Mesodermal cell (in vitro differentiated cells): Measurements from ENCODE around the gene RIT1.
A peak's percentile ranks its signal among the peaks of the same experiment; 100 is the strongest.
"Not testable (repeated sequence)": the region's sequence is repeated elsewhere in the genome, so short reads cannot be mapped to it uniquely, and the experiment has no call there.

Experiments
- H3K27ac ChIP-seq: 2 replicates; pipeline ENCODE4 v1.7.0; 2013; ENCODE audit warnings: mild to moderate bottlenecking, low read depth, low read length, moderate library complexity; ENCODE audit not compliant: severe bottlenecking
- H3K36me3 ChIP-seq: 2 replicates; pipeline ENCODE4 v1.7.1; 2013; ENCODE audit warnings: mild to moderate bottlenecking, low read length, moderate library complexity; ENCODE audit not compliant: control insufficient read depth, insufficient read depth
- H3K4me1 ChIP-seq: one replicate; pipeline ENCODE4 v1.7.1; 2013; ENCODE audit warnings: mild to moderate bottlenecking, low read length; ENCODE audit not compliant: insufficient read depth, control insufficient read depth, poor library complexity, severe bottlenecking
- H3K4me3 ChIP-seq: 2 replicates; pipeline ENCODE4 v1.7.0; 2013; ENCODE audit warnings: low read length, control low read depth, mild to moderate bottlenecking; ENCODE audit not compliant: insufficient read depth, poor library complexity, severe bottlenecking; ENCODE audit errors: extremely low read depth
- H3K9me3 ChIP-seq: 2 replicates; pipeline ENCODE4 v1.7.1; 2013; ENCODE audit warnings: mild to moderate bottlenecking, low read length, moderate library complexity; ENCODE audit not compliant: control insufficient read depth
- WGBS, 2 experiments: methylation state at CpG; one replicate each; pipeline ENCODE4 v1.1.5; 2013; ENCODE audit warnings: missing lambda C conversion rate in 2 of 2; ENCODE audit not compliant: insufficient coverage in 2 of 2; 5-methylcytosine and 5-hydroxymethylcytosine counted together

The RIT1 gene

DNA sequence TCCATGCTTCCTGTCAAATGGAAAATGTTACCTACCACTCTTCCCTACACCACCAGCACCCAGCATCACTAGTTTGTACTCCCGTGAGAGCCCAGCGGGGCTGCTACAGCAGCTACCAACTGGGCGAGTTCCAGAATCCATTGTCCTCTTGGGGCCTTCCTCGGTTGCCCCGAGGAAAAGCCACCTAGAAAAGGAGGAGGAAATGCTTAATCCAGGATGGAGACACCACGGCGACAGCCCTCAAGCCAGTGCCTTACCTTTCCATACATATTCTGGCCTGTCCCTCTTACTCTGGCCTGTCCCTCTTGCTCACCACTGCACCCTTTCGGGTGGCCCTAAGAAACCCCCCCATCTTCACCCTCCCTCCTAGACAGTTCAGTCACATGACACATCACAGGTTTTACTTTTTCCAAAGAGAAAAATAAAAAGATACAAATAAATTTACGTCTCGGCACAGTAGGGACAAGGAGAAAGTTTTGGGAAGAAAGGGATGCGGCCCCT is 478 bp downstream of the RIT1 start:
- H3K27ac ChIP-seq: peak overlapping the region; percentile 44
- 7 to 19% methylated on average over 3 to 4 of the region's 11 CpGs for WGBS, 2 experiments
- H3K4me1 ChIP-seq: peaks cover 5% of the 10 kb centered on the region
- H3K36me3 ChIP-seq: peaks cover 78% of the 10 kb centered on the region
- H3K9me3 ChIP-seq: no peaks in the 10 kb centered on the region
- H3K4me3 ChIP-seq: peak overlapping the region; percentile 74

DNA sequence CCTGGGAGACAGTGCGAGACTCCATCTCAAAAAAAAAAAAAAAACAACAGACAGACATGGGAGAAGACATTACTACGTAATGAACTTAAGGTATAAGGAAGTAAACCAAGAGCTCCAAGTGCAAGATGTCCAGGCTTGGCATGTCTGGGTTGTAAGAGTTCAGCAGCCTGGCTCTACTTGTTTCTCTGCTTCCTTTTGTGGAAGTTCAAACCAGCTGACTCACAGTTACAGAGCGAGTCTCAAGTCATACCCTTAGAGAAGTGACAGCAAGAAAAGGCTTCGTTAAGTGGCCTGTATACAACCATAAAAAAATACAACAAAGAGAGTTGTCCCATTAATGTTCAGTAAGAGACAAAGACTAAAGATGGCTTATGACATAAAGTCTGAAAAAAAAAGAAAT is 1.3 kb downstream of the RIT1 start:
- H3K9me3 ChIP-seq: no peaks in the 10 kb centered on the region
- no CpG with 5 or more reads among the region's 4 CpGs for WGBS, 2 experiments
- peak overlapping the region; percentile 74 for H3K4me3 ChIP-seq
- H3K27ac ChIP-seq: no peak overlapping the region
- H3K36me3 ChIP-seq: peaks cover 78% of the 10 kb centered on the region
- H3K4me1 ChIP-seq: peaks cover 5% of the 10 kb centered on the region

DNA sequence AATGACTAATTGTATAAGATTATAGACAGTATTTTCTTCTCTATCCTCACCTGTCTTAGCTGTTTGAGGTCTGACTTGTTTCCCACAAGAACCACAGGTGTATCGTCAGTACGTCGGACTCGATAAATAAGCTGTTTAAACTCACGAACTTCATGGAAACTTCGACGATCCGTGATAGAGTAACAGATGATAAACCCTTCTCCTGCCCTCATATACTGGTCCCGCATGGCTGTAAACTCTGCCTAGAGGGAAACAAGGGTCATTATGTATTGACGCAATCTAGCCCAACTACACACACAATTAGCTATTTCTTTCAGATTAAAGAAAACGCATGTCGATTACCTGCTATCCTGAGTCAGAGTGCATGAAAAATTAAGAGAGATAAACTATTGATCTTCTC is 6.9 kb downstream of the RIT1 start:
- H3K4me1 ChIP-seq: no peaks in the 10 kb centered on the region
- H3K4me3 ChIP-seq: no peak overlapping the region
- no peak overlapping the region for H3K27ac ChIP-seq
- WGBS, 2 experiments: 90 to 95% methylated on average over 9 to 10 of the region's 12 CpGs
- peaks cover 92% of the 10 kb centered on the region for H3K36me3 ChIP-seq
- H3K9me3 ChIP-seq: no peaks in the 10 kb centered on the region

DNA sequence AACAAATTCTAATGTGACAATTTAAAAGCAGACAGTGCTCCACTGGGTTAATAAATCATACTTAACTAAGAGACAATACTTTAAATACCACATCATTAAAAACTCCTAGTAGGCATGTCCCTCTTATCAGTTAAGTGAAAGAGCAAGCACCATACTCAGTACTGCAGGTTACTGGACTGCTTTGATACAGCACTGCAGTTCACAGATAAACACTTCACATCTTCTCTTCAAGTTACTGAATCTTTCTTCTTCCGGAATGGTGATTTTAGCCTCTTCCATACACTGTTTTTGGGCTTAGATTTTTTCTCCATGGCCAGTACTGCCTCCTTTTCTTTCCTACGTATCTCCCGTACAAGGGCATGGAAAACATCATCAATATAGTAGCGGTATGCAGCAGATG is 11.0 kb downstream of the RIT1 start:
- WGBS, 2 experiments: 92 to 100% methylated on average over 2 to 3 of the region's 4 CpGs
- no peak overlapping the region for H3K4me3 ChIP-seq
- H3K4me1 ChIP-seq: no peaks in the 10 kb centered on the region
- H3K9me3 ChIP-seq: no peaks in the 10 kb centered on the region
- no peak overlapping the region for H3K27ac ChIP-seq
- H3K36me3 ChIP-seq: peaks cover 89% of the 10 kb centered on the region

DNA sequence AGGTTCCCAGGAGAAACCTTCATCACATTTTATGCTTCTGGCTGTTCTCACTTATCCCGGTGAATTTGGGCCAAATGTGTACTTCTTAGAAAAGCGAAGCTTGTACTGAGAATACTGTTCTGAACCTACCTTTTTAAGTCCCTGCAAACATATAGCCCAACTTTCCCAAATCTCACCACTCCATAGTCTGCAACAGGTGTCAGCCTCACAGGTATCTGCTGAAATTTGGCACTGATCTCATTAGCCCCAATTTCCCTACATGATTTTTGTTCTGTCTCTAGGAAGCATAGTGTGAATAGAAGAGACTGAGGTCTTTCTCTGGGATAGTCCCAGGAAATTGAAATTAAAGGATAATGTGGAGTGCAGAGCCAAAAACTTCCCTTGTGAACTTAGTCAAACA is 11.5 kb downstream of the RIT1 start:
- WGBS, 2 experiments: 90 to 100% methylated on average over 2 of the region's 2 CpGs
- H3K27ac ChIP-seq: no peak overlapping the region
- no peaks in the 10 kb centered on the region for H3K9me3 ChIP-seq
- H3K4me1 ChIP-seq: no peaks in the 10 kb centered on the region
- H3K36me3 ChIP-seq: peaks cover 84% of the 10 kb centered on the region
- H3K4me3 ChIP-seq: no peak overlapping the region

DNA sequence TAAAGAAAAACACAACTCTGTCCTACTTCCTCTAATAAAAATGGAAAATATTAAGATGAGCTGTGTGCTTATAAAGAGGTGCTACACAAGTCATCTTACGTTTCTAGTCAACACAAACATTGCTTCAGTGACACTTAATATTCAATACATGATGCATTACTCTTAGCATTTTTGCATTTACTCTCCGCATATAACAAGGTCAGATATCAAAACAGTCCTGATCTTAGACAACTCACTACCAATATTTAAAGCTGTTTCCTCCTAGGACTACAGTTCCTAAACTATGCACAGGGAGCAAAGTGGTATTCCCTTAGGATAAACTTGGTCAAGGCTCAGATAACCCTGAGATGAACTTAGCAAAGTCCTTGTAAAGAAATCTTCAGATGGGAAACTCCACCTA is 12.3 kb downstream of the RIT1 start:
- no peaks in the 10 kb centered on the region for H3K9me3 ChIP-seq
- H3K27ac ChIP-seq: no peak overlapping the region
- peaks cover 76% of the 10 kb centered on the region for H3K36me3 ChIP-seq
- WGBS, 2 experiments: 81 to 96% methylated on average over 2 of the region's 2 CpGs
- no peaks in the 10 kb centered on the region for H3K4me1 ChIP-seq
- H3K4me3 ChIP-seq: no peak overlapping the region

DNA sequence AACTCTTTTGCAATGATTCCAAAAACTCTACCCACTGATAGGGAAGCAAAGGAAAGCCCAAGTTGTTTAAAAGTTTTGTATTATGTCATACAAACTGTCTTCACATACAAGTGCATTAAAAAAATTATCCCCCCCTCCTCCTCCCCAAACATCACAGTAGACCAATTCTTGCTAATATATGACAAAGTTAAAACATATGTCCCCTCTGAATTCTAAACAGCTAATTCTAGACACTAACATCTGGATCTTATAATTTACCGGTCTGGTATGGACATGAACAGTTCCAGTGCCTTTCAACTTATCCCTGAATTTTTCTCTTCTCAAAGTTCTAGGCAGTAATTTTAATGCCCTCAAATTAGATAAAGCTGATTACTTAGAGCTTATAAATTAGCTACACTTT is 13.4 kb downstream of the RIT1 start:
- WGBS, 2 experiments: 100% methylated on average over 1 of the region's 1 CpG
- H3K9me3 ChIP-seq: no peaks in the 10 kb centered on the region
- H3K4me1 ChIP-seq: peaks cover 6% of the 10 kb centered on the region
- H3K27ac ChIP-seq: no peak overlapping the region
- H3K36me3 ChIP-seq: peaks cover 68% of the 10 kb centered on the region
- no peak overlapping the region for H3K4me3 ChIP-seq

DNA sequence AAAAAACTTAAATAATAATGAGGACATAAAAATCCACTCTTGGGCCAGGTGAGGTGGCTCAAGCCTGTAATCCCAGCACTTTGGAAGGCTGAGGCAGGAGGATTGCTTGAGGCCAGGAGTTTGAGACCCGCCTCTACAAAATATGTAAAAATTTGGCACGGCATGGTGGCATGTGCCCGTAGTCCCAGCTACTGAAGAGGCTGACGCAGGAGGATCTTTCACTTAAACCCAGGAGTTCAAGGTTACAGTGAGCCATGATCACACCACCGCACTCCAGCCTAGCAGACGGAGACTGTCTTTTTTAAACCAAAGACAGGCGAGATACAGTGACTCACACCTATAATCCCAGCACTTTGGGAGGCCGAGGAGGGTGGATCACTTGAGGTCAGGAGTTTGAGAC is 14.7 kb downstream of the RIT1 start:
- H3K27ac ChIP-seq, H3K4me1 ChIP-seq, H3K9me3 ChIP-seq, H3K4me3 ChIP-seq: not testable (repeated sequence)
- 97% methylated on average over 6 of the region's 8 CpGs for WGBS, 2 experiments
- peaks cover 59% of the 10 kb centered on the region for H3K36me3 ChIP-seq

DNA sequence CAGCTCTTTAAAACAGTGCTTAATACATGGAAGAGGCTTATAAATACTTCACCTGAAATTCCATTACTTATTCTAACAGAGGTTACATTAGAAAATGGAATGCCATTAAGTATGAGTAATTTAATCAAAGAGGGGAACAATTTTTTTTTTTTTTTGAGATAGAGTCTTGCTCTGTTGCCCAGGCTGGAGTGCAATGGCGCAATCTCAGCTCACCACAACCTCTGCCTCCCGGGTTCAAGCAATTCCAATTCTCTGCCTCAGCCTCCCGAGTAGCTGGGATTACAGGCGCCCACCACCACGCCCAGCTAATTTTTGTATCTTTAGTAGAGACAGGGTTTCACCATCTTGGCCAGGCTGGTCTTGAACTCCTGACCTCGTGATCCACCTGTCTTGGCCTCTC is 15.5 kb downstream of the RIT1 start:
- 91 to 100% methylated on average over 2 to 4 of the region's 6 CpGs for WGBS, 2 experiments
- H3K9me3 ChIP-seq, H3K4me3 ChIP-seq, H3K4me1 ChIP-seq, H3K27ac ChIP-seq: not testable (repeated sequence)
- H3K36me3 ChIP-seq: peaks cover 50% of the 10 kb centered on the region

DNA sequence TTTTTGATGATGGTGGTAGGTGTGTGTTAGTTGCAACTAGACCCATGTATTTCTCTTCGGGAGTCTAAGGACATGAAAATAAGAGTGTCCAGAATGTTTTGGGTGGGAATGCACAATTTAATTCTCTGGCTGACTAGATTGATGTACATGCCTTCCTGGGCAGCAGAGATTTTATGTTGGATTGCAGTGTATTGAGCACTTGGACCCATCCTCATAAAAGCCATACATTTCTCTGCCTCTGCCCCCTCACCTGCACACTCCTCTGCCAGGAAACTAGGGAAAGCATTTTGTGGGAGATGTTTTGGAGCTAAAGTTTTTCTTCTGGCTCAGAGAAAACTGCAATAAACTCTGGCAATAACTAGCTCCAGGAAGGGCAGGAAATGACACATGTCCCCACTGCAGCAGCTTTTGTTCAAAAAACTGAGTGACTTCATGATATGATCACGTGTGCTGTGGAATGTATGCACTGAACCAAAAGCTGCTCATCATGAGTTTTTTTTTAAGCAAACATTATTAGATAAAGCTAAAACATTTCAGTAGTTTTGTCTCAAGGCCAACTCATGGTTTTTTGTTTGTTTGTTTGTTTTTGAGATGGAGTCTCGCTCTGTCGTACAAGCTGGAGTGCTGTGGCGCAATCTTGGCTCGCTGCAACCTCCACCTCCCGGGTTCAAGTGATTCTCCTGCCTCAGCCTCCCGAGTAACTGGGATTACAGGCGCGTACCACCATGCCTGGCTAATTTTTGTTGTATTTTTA is 17.6 kb downstream of the RIT1 start:
- WGBS, 2 experiments: 94 to 97% methylated on average over 7 to 8 of the region's 10 CpGs
- H3K36me3 ChIP-seq: peaks cover 29% of the 10 kb centered on the region
- H3K27ac ChIP-seq: peak overlapping the region; percentile 67
- H3K4me1 ChIP-seq: peaks cover 6% of the 10 kb centered on the region
- no peak overlapping the region for H3K4me3 ChIP-seq
- no peaks in the 10 kb centered on the region for H3K9me3 ChIP-seq

DNA sequence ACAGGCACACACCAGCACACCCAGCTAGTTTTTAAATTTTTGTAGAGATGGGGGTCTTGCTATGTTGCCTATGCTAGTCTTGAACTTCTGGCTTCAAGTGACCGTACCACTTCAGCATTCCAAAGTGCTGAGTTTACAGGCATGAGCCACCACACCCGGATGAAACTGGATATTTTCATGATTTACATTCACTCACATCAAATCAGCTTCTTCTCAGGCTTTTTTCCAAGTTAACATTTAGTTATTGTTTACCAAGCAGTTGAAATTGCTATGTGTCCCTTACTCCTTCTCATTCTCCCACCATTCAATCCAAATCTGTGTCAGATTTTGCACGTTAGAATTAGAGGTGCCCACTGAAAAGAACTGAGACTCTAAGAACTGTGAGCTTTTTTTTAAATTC is 18.4 kb downstream of the RIT1 start:
- Histone ChIP-seq H3K4me1 (peaks cover 6% of the 10 kb centered on the region), H3K4me3 (no peak overlapping the region), H3K27ac (peak overlapping the region; percentile 67), H3K36me3 (peaks cover 22% of the 10 kb centered on the region), H3K9me3 (no peaks in the 10 kb centered on the region)
- 51 to 66% methylated on average over 2 to 3 of the region's 3 CpGs for WGBS, 2 experiments
